RWPE2 (cell line): ENCODE data around the gene SLN.

ENCODE experiments used
- ATAC-seq: fragments of 200-7000 bp; cut with Tn5 transposase; 3 replicates; pipeline ENCODE4 v1.9.1; 2021; ENCODE audit warnings: low read depth
- DNase-seq: peaks from one replicate; pipeline ENCODE4 v3.0.0-alpha.2; 2020; ENCODE audit warnings: low spot score
- H3K27ac ChIP-seq: fragments of 450-650 bp; 2 replicates; pipeline ENCODE4 v1.5.1; 2017; ENCODE audit warnings: mild to moderate bottlenecking; ENCODE audit not compliant: poor library complexity, severe bottlenecking
- H3K27me3 ChIP-seq: fragments of 250-450 bp; sonication (Bioruptor Pico); 2 replicates; pipeline ENCODE4 v1.5.1; 2021; ENCODE audit warnings: mild to moderate bottlenecking, moderate library complexity; ENCODE audit not compliant: insufficient read depth, poor library complexity, severe bottlenecking
- H3K36me3 ChIP-seq: fragments of 250-450 bp; sonication (Bioruptor Pico); 2 replicates; pipeline ENCODE4 v1.5.1; 2020; ENCODE audit warnings: low read depth, mild to moderate bottlenecking, moderate library complexity
- H3K4me1 ChIP-seq: fragments of 250-450 bp; sonication (Bioruptor Pico); 2 replicates; pipeline ENCODE4 v1.5.1; 2021; ENCODE audit warnings: mild to moderate bottlenecking, moderate library complexity; ENCODE audit not compliant: insufficient read depth, poor library complexity, severe bottlenecking
- H3K4me3 ChIP-seq: fragments of 250-450 bp; sonication (Bioruptor Pico); 2 replicates; pipeline ENCODE4 v1.5.1; 2021; ENCODE audit warnings: mild to moderate bottlenecking, moderate library complexity; ENCODE audit not compliant: severe bottlenecking
- H3K9me3 ChIP-seq: fragments of 250-450 bp; sonication (Bioruptor Pico); 2 replicates; pipeline ENCODE4 v1.5.1; 2021; ENCODE audit warnings: mild to moderate bottlenecking, moderate library complexity; ENCODE audit not compliant: severe bottlenecking
- TF ChIP-seq, protein P1 (sequence below): fragments of 450-650 bp; IDR thresholded peaks from one replicate; pipeline ENCODE4 v1.5.1; 2017; ENCODE audit warnings: mild to moderate bottlenecking, moderate library complexity; ENCODE audit not compliant: poor library complexity, severe bottlenecking

The SLN gene

DNA sequence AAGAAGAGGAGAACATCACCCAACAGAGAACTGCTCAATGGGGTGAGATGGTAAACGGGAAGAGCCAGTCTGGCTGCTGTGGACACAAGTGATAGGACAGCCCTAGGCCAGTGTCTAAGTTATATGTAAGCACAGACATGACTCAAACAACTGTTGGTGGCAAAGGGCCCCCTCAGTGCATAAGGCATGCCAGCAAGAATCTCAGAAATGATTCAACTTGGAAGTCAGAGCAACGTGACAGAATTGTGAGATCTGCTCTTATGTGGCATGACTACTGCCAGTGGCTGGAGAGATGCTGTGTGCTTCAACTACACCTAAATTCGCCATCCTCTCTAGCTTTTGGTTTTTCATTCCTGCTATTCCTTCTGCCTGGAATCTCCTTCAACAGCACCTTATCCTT, 7.4 kb downstream of the SLN start:
- Histone ChIP-seq H3K36me3 (no peaks in the 10 kb centered on the region), H3K4me1 (peaks cover 14% of the 10 kb centered on the region), H3K9me3 (no peaks in the 10 kb centered on the region), H3K27me3 (no peaks in the 10 kb centered on the region), H3K4me3 (no peak overlapping the region), H3K27ac (peak overlapping the region; percentile 69)
- DNase-seq = no peak
- TF ChIP-seq, protein P1, sequence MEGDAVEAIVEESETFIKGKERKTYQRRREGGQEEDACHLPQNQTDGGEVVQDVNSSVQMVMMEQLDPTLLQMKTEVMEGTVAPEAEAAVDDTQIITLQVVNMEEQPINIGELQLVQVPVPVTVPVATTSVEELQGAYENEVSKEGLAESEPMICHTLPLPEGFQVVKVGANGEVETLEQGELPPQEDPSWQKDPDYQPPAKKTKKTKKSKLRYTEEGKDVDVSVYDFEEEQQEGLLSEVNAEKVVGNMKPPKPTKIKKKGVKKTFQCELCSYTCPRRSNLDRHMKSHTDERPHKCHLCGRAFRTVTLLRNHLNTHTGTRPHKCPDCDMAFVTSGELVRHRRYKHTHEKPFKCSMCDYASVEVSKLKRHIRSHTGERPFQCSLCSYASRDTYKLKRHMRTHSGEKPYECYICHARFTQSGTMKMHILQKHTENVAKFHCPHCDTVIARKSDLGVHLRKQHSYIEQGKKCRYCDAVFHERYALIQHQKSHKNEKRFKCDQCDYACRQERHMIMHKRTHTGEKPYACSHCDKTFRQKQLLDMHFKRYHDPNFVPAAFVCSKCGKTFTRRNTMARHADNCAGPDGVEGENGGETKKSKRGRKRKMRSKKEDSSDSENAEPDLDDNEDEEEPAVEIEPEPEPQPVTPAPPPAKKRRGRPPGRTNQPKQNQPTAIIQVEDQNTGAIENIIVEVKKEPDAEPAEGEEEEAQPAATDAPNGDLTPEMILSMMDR = no peak
- ATAC-seq = peak; percentile 28; the same call in 2 of the 3 replicates

DNA sequence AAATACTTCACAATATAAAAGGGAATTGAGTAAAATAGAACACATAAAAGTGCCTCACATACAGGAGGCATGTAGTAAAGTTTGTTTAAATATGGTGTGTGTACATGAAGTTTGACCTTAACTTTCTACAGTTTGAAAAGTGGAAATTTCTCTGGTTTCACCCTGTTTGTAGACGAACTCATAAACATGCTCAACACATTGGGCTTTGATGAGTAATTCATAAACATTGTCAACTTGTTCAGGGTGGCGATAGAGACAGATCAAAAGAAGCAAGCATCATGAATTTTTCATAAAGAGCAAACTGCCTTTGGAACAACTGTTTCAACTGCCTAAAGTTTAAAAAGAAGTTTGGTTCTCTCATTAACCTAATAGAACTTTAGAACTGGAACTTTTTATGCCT, 9.1 kb downstream of the SLN start:
- Histone ChIP-seq H3K27ac (no peak overlapping the region), H3K9me3 (no peaks in the 10 kb centered on the region), H3K4me3 (no peak overlapping the region), H3K27me3 (no peaks in the 10 kb centered on the region), H3K36me3 (no peaks in the 10 kb centered on the region), H3K4me1 (peaks cover 14% of the 10 kb centered on the region)
- TF ChIP-seq, protein P1 = no peak
- no peak for ATAC-seq
- no peak for DNase-seq

DNA sequence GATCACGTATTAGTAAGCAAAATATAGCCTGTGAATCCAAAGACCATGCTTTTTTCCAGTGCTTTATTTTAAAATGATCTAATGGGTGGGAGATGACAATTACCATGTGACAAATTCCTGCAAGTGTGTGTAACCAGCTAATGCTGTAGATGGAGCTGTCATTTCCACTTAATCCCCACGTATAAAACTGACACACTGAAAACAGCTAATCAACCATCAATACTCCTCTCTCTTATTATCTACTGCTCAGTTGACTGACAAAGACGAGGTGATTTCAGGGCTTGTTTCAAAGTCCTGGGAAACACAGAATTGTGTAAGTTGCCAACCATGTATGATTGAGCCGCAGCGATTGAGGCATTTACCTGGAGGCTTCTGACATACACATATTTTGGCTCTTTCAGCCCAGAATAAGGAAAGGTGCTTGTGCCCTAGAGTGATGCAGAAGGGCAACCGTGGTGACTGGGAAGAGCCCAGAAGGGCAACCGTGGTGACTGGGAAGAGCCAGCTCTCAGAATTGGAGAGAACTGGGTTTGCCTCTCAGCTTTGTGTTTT, 9.7 kb downstream of the SLN start:
- Histone ChIP-seq H3K27me3 (no peaks in the 10 kb centered on the region), H3K4me1 (peaks cover 14% of the 10 kb centered on the region), H3K36me3 (no peaks in the 10 kb centered on the region), H3K27ac (no peak overlapping the region), H3K9me3 (no peaks in the 10 kb centered on the region), H3K4me3 (no peak overlapping the region)
- no peak for DNase-seq
- TF ChIP-seq, protein P1 = no peak
- ATAC-seq = no peak

DNA sequence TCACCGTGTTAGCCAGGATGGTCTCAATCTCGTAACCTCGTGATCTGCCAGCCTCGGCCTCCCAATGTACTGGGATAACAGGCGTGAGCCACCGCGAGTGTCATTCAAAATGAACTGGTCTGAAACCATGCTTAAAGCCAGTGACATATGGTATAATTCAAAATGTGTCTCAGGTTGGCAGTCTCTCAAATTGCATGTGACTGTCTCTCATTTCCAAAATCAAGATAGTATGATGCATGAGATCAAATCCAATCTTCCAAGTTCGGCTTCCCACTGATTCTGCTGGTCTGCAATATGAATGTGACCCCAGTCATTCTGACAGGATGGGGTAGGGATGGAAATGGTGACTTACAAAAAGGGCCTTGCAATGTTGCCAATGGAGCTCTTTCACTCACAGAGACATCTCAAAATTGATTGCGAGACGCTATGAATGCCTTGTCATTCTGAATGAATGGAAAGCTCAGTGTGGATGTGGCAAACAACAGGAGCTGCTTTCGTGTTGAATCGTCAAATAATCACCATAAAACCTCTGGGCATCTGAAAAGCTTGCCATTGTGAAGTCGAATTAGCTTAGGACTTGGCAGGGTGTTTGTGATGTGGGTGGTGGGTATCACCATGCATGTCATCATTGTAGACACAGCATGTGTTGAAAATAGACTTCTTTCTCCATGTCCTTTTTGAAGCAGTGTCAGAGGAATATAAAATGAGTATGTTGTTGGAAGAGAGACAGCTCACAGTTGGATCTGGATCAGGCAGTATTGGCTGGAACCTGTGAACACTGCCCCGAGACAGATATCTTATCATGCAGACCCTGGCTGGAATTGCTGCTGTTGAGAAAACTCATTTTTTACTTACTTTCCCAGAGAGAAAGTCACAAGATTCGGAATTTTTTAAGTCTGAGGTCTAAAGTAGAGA, 12.2 kb downstream of the SLN start:
- H3K9me3 ChIP-seq = no peaks in the 10 kb centered on the region
- no peak overlapping the region for H3K4me3 ChIP-seq
- TF ChIP-seq, protein P1 = no peak
- DNase-seq = no peak
- no peak for ATAC-seq
- no peak overlapping the region for H3K27ac ChIP-seq
- H3K27me3 ChIP-seq = no peaks in the 10 kb centered on the region
- peaks cover 20% of the 10 kb centered on the region for H3K4me1 ChIP-seq
- H3K36me3 ChIP-seq = no peaks in the 10 kb centered on the region

DNA sequence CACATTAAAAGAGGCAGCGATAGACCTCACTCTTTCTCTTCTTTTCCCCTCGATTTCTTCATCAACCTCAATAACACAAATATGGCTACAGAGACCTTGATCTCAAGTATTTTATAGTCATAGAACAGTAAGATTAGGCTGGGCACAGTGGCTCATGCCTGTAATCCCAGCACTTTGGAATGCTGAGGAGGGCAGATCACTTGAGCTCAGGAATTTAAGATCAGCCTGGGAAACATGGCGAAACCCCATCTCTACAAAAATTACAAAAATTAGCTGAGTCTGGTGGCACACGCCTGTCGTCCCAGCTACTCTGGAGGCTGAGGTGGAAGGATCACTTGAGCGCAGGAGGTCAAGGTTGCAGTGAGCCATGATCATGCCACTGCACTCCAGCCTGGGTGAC, 14.6 kb downstream of the SLN start:
- peaks cover 14% of the 10 kb centered on the region for H3K4me1 ChIP-seq
- H3K27me3 ChIP-seq = no peaks in the 10 kb centered on the region
- H3K27ac ChIP-seq = peak overlapping the region; percentile 66
- ATAC-seq (no peak), DNase-seq (no peak)
- TF ChIP-seq, protein P1 = no peak
- no peak overlapping the region for H3K4me3 ChIP-seq
- H3K9me3 ChIP-seq = no peaks in the 10 kb centered on the region
- no peaks in the 10 kb centered on the region for H3K36me3 ChIP-seq
